M059J (cell line): ENCODE results near the gene MYPN. TPM values are rescaled to one million over a fixed set of nuclear protein-coding genes. Genes with fewer than 3 reads are reported as not detected.

Source experiments
- total RNA-seq: library from RNA; depleted of rRNA; stranded (reverse); fragments of >200 nt; shearing (Covaris generic); gene quantifications from 2 replicates; pipeline ENCODE4 v1.2.3, GENCODE V29; 2014; rRNA removed

MYPN gene
- total RNA-seq, 1 experiment from 2014 or later: 34.5 TPM

Other genes starting within 250 kb of the MYPN start
- gene SIRT1, start 224.8 kb upstream of the MYPN start, total RNA-seq: 8.1 and 15.2 TPM in 2 replicates
- 63.5 and 95.5 TPM in 2 replicates for gene HERC4, start 34.2 kb upstream of the MYPN start, total RNA-seq
- gene ATOH7, start 122.6 kb downstream of the MYPN start, total RNA-seq: 0.07 TPM in 1 of 2 replicates, not detected in the other
- gene HNRNPH3, start 222.6 kb downstream of the MYPN start, total RNA-seq: 46.1 and 46.4 TPM in 2 replicates
- 3.5 and 9.1 TPM in 2 replicates for gene PBLD, start 223.4 kb downstream of the MYPN start, total RNA-seq